HK-2 (cell line): ENCODE measurements around the gene TMEM139.

Experiments used
- DNase-seq: peaks from one replicate; pipeline ENCODE4 v3.0.0-alpha.2; 2018; ENCODE audit not compliant: unreplicated experiment

Gene TMEM139

DNA sequence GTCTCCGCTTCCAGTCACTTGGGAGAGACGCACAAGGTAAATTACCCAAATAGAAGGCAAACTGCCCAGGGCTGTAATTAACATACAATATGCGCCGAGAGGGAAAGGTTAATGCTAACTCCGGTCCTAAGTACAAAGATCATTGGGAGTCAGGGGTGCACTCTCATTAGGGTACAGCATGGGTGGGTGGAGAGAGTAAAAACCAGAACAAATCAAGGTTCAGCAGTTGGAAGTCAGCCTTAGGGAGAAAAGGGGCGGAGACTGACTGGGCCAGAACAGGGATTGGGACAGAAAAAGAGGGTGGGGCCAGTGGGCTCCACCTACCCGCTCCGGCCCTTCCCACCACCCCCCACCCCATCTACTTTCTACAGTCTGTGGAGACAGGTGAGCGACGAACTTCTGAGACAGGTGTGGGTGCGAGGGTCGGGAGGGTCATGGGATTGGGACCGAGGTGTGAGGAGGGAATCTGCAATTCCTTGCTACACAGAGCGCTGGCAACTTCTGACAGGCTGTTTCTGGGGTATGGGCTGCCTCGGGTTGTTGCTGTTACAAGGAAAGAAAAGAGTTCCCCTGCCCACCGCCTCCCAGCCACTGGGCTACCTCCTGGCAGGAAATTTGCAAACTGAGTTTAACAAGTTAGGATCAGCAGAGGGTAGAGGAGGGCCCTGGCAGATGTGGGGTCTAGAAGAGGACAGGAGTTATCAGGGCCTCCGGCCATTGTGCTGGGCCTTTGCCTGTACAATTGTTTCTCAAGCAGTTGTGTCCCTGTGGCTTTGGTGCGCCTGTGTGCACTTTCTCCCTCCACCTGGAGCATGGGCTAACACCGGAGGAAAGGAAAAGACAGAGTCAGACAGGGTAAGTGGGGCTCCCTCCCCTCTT is at the start of gene TMEM139:
TSS of gene TMEM139 (plus strand) at position 368 of the 879 bp plus-strand sequence. CDS start 1,000 bp downstream, outside the sequence.
- DNase-seq = peak; percentile 65

GRCh38 chr7:143235561-143235960 is 49.2 kb upstream of the TMEM139 start:
- no peak for DNase-seq

- no peak for DNase-seq
Measured at GRCh38 chr7:143236408-143236990, 48.3 kb upstream of the TMEM139 start.

- DNase-seq = no peak
Measured at GRCh38 chr7:143237366-143237765, 47.4 kb upstream of the TMEM139 start.

DNA sequence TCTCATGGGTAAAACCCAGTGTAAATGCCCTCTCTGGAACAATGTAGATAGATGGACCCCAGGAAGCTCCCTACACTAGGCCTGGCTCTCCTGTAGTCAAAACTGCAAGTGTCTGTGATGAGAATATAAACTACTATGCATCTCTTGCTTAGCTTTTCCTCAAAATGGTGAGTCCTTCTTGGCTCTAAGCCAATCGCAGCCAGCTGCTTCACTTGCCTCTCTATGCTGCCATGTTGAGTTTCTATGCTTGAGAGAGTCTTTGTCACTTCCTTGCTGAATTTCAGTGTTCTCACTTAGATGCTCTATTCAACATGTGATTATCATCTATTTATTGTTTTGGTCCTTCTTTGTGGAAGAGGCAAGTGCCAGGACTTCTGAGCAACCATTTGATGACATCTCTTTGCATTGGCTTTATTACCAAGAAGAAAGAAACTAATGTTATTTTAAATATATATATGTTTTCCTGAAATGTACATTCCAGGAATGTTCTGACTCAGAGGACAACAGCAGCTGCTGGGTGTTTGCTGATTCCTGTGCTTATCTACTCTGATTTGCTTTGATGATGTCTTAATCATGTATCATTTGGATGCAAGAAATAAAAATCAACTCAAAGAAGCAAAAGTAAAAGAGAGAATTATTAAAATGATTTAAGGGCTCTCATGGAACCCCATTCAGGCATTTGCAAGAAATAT is 46.3 kb upstream of the TMEM139 start:
- DNase-seq = no peak

GRCh38 chr7:143239813-143240212 is 44.9 kb upstream of the TMEM139 start:
- DNase-seq = no peak

- DNase-seq = peak; percentile 50
Measured at GRCh38 chr7:143240291-143241168, 44.2 kb upstream of the TMEM139 start.

GRCh38 chr7:143242306-143242705 is 42.5 kb upstream of the TMEM139 start:
- no peak for DNase-seq

DNA sequence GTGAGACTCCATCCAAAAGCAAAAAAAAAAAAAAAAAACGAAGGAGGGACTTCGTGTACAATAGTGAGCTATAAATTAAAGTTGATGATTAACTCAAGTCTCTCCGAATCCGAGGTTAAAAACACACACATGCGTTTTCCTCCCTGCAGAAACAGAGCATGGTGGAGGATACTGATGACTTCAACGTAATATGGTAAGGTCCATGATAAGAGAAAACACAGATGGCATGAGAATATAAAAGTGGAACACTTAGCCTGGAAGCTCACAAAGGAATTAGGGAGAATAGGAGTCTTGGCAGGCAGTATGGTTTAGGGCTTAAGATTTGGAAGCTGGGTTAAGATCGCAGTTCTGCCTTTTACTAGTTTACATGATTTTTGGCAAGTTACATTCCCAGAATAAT is 41.6 kb upstream of the TMEM139 start:
- DNase-seq = no peak

DNA sequence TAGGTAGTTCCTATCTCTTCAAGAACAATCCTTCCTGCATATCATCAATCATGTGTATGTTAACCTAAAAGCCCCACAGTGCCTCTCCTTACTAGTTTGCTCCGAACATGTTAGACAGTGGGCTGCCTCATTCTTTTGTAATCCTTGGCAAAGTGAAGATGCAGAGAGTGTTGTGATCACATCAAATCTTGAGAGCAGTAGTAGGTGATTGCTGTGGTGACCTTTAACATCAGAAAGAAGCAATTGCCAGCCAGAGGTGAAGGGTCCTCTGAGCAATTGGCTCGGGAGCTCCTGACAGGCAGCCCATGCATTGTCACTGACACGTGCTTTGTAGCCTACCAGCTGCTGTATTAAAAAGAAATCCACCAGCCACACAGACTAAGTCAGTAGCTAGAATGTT is 41.1 kb upstream of the TMEM139 start:
- no peak for DNase-seq

GRCh38 chr7:143244321-143244720 is 40.4 kb upstream of the TMEM139 start:
- DNase-seq = no peak

DNA sequence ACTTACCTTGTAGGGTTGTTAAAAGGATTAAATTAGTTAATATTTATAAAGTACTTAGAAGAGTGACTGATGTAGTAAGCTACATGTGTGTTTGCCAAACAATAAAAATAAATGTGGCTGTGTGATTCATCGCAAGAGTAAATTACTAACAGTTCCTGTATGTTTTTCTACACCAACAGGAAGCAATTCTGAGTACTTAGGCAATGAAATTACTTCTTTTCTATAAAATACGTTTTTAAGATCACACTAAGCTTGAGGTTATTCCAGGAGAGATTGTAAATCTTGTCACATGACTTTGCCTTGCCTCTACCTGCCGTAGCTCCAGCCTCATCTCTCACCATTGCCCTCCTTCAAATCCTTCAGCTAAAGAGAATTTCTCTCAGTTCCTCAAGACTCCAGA is 39.6 kb upstream of the TMEM139 start:
- DNase-seq = no peak

DNA sequence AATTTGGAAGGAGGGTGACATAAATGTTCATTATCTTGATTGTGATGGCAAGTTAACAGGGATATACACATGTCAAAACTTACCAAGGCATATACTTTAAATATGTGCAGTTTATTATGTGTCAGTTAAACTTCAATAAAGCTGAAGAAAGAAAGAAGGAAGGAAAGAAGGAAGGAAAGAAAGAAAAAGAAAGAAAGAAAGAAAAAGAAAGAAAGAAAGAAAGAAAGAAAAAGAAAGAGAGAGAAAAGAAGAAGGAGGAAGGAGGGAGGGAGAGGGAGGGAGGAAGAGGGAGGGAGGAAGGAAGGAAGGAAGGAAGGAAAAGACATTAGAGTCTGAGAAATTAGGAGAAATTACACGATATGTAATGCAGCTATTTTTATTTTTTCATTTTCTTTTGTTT is 37.4 kb upstream of the TMEM139 start:
- DNase-seq = no peak

- no peak for DNase-seq
Measured at GRCh38 chr7:143248761-143249354, 35.9 kb upstream of the TMEM139 start.

DNA sequence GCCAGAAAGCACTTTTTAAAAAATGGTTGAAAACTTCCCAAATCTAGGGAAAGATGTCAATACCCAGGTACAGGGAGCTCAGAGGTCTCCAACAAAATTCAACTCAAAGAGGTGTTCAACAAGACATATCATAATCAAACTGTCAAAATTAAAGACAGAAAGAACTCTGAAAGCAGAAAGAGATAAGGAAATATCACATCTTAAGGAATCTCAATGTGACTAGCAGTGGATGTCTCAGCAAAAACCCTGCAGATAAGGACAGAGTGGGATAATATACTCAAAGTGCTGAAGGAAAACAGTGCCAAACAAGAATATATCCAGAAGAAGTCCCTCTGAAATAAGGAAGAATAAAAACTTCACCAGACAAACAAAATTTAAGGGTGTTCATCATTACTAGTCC is 34.6 kb upstream of the TMEM139 start:
- no peak for DNase-seq

GRCh38 chr7:143250822-143251221 is 33.9 kb upstream of the TMEM139 start:
- no peak for DNase-seq

GRCh38 chr7:143252006-143252405 is 32.8 kb upstream of the TMEM139 start:
- no peak for DNase-seq

- no peak for DNase-seq
Measured at GRCh38 chr7:143255564-143255963, 29.2 kb upstream of the TMEM139 start.

- DNase-seq = no peak
Measured at GRCh38 chr7:143256325-143256724, 28.4 kb upstream of the TMEM139 start.

DNA sequence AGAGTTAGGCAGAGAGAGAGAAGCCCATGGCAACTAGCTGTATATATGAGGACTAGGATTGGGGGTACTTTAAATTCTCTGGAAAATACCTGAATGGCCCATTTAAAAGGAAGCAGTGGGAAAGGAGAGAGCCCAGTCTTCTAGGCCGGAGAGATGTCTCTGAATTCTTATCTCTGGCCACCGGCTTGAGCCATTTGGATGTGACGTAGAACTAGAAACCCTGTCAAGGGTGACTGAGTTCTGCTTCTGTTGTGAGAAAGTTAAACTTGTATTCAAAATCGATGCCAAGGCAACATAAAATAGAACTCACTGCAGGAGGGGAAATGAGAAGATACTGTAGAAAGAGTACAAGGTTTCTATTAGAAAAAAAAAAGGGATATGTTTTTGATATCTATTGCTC is 27.8 kb upstream of the TMEM139 start:
- no peak for DNase-seq

- no peak for DNase-seq
Measured at GRCh38 chr7:143257501-143257900, 27.3 kb upstream of the TMEM139 start.
